IPS-20b (cell line): Measurements from ENCODE around the gene MAP3K15.

Experiments used
- H3K27ac ChIP-seq: one replicate; pipeline ENCODE4 v1.5.1; 2013; ENCODE audit warnings: low read length
- H3K27me3 ChIP-seq: 2 replicates; pipeline ENCODE4 v1.6.1; 2013; ENCODE audit warnings: mild to moderate bottlenecking, low read length, inconsistent platforms; ENCODE audit not compliant: insufficient read depth
- H3K36me3 ChIP-seq: 2 replicates; pipeline ENCODE4 v1.6.1; 2013; ENCODE audit warnings: low read depth, mild to moderate bottlenecking, inconsistent platforms, low read length, moderate library complexity; ENCODE audit not compliant: insufficient read depth
- H3K4me1 ChIP-seq: 2 replicates; pipeline ENCODE4 v1.6.1; 2013; ENCODE audit warnings: mild to moderate bottlenecking, control low read depth, inconsistent platforms, low read length, moderate library complexity; ENCODE audit not compliant: insufficient read depth
- H3K4me3 ChIP-seq: 2 replicates; pipeline ENCODE4 v1.5.1; 2013; ENCODE audit warnings: mild to moderate bottlenecking, low read length, inconsistent platforms
- H3K9ac ChIP-seq: 2 replicates; pipeline ENCODE4 v1.6.1; 2013; ENCODE audit warnings: low read depth, mild to moderate bottlenecking, inconsistent platforms, low read length, moderate library complexity
- H3K9me3 ChIP-seq: 2 replicates; pipeline ENCODE4 v1.6.1; 2013; ENCODE audit warnings: mild to moderate bottlenecking, low read depth, low read length, inconsistent platforms; ENCODE audit not compliant: insufficient read depth

MAP3K15 gene

DNA sequence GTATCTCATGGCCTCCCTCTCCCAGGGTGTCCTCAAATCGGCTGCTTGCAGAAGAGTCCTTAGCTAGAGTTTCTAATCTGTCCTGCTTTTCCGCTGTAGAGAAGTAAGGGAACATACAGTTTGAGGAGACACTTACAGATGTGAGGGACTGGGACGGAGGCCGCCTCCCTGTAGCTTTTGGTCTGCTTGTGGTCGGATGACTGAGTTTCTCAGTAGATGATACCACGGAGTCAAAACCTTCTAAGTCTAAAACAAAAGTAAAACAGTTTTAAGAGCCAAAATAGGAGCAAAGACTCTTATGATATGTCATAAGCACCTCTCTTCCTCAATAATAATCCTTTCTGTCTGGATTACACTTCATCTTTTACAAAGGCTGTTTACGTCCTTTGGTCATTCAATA, 34.5 kb upstream of the MAP3K15 start:
- Histone ChIP-seq H3K36me3 (no peaks in the 10 kb centered on the region), H3K27me3 (no peaks in the 10 kb centered on the region), H3K27ac (no peak overlapping the region), H3K4me1 (no peaks in the 10 kb centered on the region), H3K9ac (no peak overlapping the region), H3K9me3 (no peaks in the 10 kb centered on the region), H3K4me3 (no peak overlapping the region)

GRCh38 chrX:19548934-19549333, 33.6 kb upstream of the MAP3K15 start:
- Histone ChIP-seq H3K36me3 (no peaks in the 10 kb centered on the region), H3K9me3 (no peaks in the 10 kb centered on the region), H3K4me1 (no peaks in the 10 kb centered on the region), H3K27ac (no peak overlapping the region), H3K9ac (no peak overlapping the region), H3K4me3 (no peak overlapping the region), H3K27me3 (no peaks in the 10 kb centered on the region)

GRCh38 chrX:19548279-19548678, 33.0 kb upstream of the MAP3K15 start:
- no peak overlapping the region for H3K27ac ChIP-seq
- H3K27me3 ChIP-seq: no peaks in the 10 kb centered on the region
- H3K4me1 ChIP-seq: no peaks in the 10 kb centered on the region
- no peaks in the 10 kb centered on the region for H3K9me3 ChIP-seq
- no peaks in the 10 kb centered on the region for H3K36me3 ChIP-seq
- H3K9ac ChIP-seq: no peak overlapping the region
- no peak overlapping the region for H3K4me3 ChIP-seq

GRCh38 chrX:19545651-19546050, 30.3 kb upstream of the MAP3K15 start:
- no peaks in the 10 kb centered on the region for H3K9me3 ChIP-seq
- no peaks in the 10 kb centered on the region for H3K4me1 ChIP-seq
- no peaks in the 10 kb centered on the region for H3K27me3 ChIP-seq
- no peak overlapping the region for H3K4me3 ChIP-seq
- H3K9ac ChIP-seq: no peak overlapping the region
- no peak overlapping the region for H3K27ac ChIP-seq
- no peaks in the 10 kb centered on the region for H3K36me3 ChIP-seq

- no peaks in the 10 kb centered on the region for H3K4me1 ChIP-seq
- no peaks in the 10 kb centered on the region for H3K9me3 ChIP-seq
- H3K36me3 ChIP-seq: no peaks in the 10 kb centered on the region
- H3K4me3 ChIP-seq: no peak overlapping the region
- no peak overlapping the region for H3K27ac ChIP-seq
- H3K9ac ChIP-seq: no peak overlapping the region
- no peaks in the 10 kb centered on the region for H3K27me3 ChIP-seq
These were observed 29.5 kb upstream of the MAP3K15 start for GRCh38 chrX:19544693-19545305.

DNA sequence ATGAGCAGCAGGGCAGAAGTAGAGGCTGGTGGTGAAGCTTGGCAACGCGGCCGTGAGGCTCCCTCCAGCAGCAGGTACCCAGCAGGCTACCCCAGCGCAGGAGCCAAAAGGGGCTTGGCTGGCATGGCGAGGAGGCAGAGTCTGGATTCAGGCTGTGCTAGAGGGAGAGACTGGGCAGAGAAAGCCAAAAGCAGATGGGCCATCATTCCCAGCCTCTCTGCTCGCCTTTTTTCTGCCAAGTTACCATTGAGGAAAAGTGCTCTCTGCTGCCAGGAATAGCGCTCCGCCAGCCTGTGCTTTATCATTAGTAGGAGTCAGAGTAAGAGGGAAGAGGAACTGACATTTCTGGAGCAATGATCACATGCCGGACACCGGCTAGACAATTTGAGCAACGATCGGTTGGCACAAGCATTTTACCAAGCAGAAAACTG, 28.7 kb upstream of the MAP3K15 start:
- Histone ChIP-seq H3K4me3 (no peak overlapping the region), H3K27me3 (no peaks in the 10 kb centered on the region), H3K9me3 (no peaks in the 10 kb centered on the region), H3K36me3 (no peaks in the 10 kb centered on the region), H3K9ac (no peak overlapping the region), H3K27ac (no peak overlapping the region), H3K4me1 (no peaks in the 10 kb centered on the region)

DNA sequence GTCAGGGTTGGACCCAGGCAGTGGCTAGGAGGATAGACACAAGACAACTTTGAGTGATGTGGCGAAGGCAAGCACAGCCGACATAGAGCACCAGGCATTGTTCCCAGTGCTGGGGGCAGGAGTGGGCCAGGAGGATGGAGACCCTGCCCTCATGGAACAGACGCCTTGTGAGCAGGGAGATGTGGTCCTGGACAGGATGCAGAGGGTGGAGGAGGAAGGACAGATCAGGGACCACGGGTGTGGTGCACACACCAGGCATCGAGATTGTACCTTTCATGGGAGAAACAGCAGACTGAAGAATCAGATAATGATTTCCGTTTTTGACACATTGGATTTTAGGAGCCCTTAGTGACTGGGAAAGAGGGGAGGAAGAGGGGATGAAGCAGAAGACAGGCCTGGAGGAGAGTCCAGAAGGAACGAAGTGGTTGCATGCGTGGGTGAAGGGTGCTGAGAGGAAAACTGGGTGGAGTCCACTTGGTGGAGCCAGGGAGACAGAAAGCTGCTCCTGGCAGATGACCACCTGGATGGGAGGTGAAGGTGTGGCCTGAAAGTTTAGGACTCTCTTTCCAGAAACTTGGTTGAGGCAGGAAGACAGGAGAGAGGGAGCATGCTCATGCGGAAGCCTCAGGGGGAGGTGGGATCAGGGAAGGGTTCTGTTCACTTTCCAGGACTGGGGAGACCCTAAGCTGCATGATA, 27.9 kb upstream of the MAP3K15 start:
- H3K27ac ChIP-seq: no peak overlapping the region
- no peaks in the 10 kb centered on the region for H3K27me3 ChIP-seq
- no peaks in the 10 kb centered on the region for H3K9me3 ChIP-seq
- no peaks in the 10 kb centered on the region for H3K36me3 ChIP-seq
- no peak overlapping the region for H3K4me3 ChIP-seq
- H3K9ac ChIP-seq: no peak overlapping the region
- no peaks in the 10 kb centered on the region for H3K4me1 ChIP-seq

GRCh38 chrX:19541931-19542330, 26.6 kb upstream of the MAP3K15 start:
- no peak overlapping the region for H3K4me3 ChIP-seq
- H3K9me3 ChIP-seq: no peaks in the 10 kb centered on the region
- no peaks in the 10 kb centered on the region for H3K27me3 ChIP-seq
- no peaks in the 10 kb centered on the region for H3K4me1 ChIP-seq
- no peak overlapping the region for H3K27ac ChIP-seq
- no peak overlapping the region for H3K9ac ChIP-seq
- no peaks in the 10 kb centered on the region for H3K36me3 ChIP-seq

GRCh38 chrX:19541196-19541595, 25.9 kb upstream of the MAP3K15 start:
- Histone ChIP-seq H3K27me3 (no peaks in the 10 kb centered on the region), H3K4me1 (no peaks in the 10 kb centered on the region), H3K4me3 (no peak overlapping the region), H3K9me3 (no peaks in the 10 kb centered on the region), H3K36me3 (no peaks in the 10 kb centered on the region), H3K27ac (no peak overlapping the region), H3K9ac (no peak overlapping the region)

GRCh38 chrX:19540076-19540475, 24.8 kb upstream of the MAP3K15 start:
- H3K27ac ChIP-seq: no peak overlapping the region
- no peaks in the 10 kb centered on the region for H3K4me1 ChIP-seq
- H3K36me3 ChIP-seq: no peaks in the 10 kb centered on the region
- H3K9me3 ChIP-seq: no peaks in the 10 kb centered on the region
- H3K27me3 ChIP-seq: no peaks in the 10 kb centered on the region
- no peak overlapping the region for H3K4me3 ChIP-seq
- H3K9ac ChIP-seq: no peak overlapping the region

- Histone ChIP-seq H3K36me3 (no peaks in the 10 kb centered on the region), H3K27me3 (no peaks in the 10 kb centered on the region), H3K9me3 (no peaks in the 10 kb centered on the region), H3K4me3 (no peak overlapping the region), H3K27ac (no peak overlapping the region), H3K4me1 (no peaks in the 10 kb centered on the region), H3K9ac (no peak overlapping the region)
These were observed 24.4 kb upstream of the MAP3K15 start for GRCh38 chrX:19539665-19540064.

- Histone ChIP-seq H3K27me3 (no peaks in the 10 kb centered on the region), H3K9ac (no peak overlapping the region), H3K36me3 (no peaks in the 10 kb centered on the region), H3K9me3 (no peaks in the 10 kb centered on the region), H3K27ac (no peak overlapping the region), H3K4me1 (no peaks in the 10 kb centered on the region), H3K4me3 (no peak overlapping the region)
These were observed 20.2 kb upstream of the MAP3K15 start for GRCh38 chrX:19535476-19535875.
